OCI-LY3 (cell line): ENCODE measurements around the gene MAP6.

Experiments used
- H2AFZ ChIP-seq: fragments of 200-600, 300-600 bp; shearing (Covaris generic); 2 replicates; pipeline ENCODE4 v1.6.0; 2014; ENCODE audit warnings: antibody characterized with exemption, low read depth, low read length
- H3K27ac ChIP-seq: fragments of 200-600, 300-600 bp; sonication (generic); 2 replicates; pipeline ENCODE4 v1.5.1; 2014; ENCODE audit warnings: mild to moderate bottlenecking, low read length, moderate library complexity, mixed read lengths
- H3K27me3 ChIP-seq: fragments of 200-600, 300-600 bp; sonication (generic); 2 replicates; pipeline ENCODE4 v1.6.1; 2014; ENCODE audit warnings: low read depth, low read length, mixed read lengths
- H3K36me3 ChIP-seq: fragments of 200-600, 300-600 bp; sonication (generic); replicated peaks from 2 replicates; pipeline ENCODE3; 2014; ENCODE audit warnings: low read depth, low read length, mixed read lengths
- H3K4me1 ChIP-seq: fragments of 300-600, 200-600 bp; sonication (generic); 2 replicates; pipeline ENCODE4 v1.6.1; 2014; ENCODE audit warnings: low read length, mixed read lengths
- H3K4me2 ChIP-seq: fragments of 200-600, 300-600 bp; sonication (generic); 2 replicates; pipeline ENCODE4 v1.6.1; 2014; ENCODE audit warnings: low read length, mixed read lengths
- H3K4me3 ChIP-seq: fragments of 300-600, 200-600 bp; sonication (generic); 2 replicates; pipeline ENCODE4 v1.5.1; 2014; ENCODE audit warnings: antibody characterized with exemption, mild to moderate bottlenecking, low read length, moderate library complexity
- H3K79me2 ChIP-seq: fragments of 300-600, 200-600 bp; shearing (Covaris generic); 2 replicates; pipeline ENCODE4 v1.6.1; 2014; ENCODE audit warnings: mild to moderate bottlenecking, low read length, mixed read lengths
- H3K9ac ChIP-seq: fragments of 300-600, 200-600 bp; shearing (Covaris generic); 2 replicates; pipeline ENCODE4 v1.6.0; 2014; ENCODE audit warnings: mild to moderate bottlenecking, low read length, moderate library complexity
- H3K9me3 ChIP-seq: fragments of 200-600, 300-600 bp; shearing (Covaris generic); 2 replicates; pipeline ENCODE4 v1.6.1; 2014; ENCODE audit warnings: low read length, mixed read lengths; ENCODE audit not compliant: insufficient read depth
- H4K20me1 ChIP-seq: fragments of 200-600, 300-600 bp; sonication (generic); 2 replicates; pipeline ENCODE4 v1.6.1; 2016; ENCODE audit warnings: low read length, mixed read lengths; ENCODE audit not compliant: insufficient read depth
- CTCF ChIP-seq: fragments of 200-600, 300-600 bp; sonication (generic); IDR thresholded peaks from 2 replicates; pipeline ENCODE4 v1.5.1; 2014; ENCODE audit warnings: antibody characterized with exemption, low read length, low read depth
- EZH2phosphoT487 ChIP-seq: fragments of 200-600 bp; shearing (Covaris generic); IDR thresholded peaks from 2 replicates; pipeline ENCODE4 v1.6.1; 2018; ENCODE audit warnings: antibody characterized with exemption, mixed run types, low read depth

The MAP6 gene

GRCh38 chr11:75591371-75591770 is 77.5 kb downstream of the MAP6 start:
- H3K9me3 ChIP-seq, result no peaks in the 10 kb centered on the region
- peaks cover 12% of the 10 kb centered on the region for H3K27me3 ChIP-seq
- no peaks in the 10 kb centered on the region for H3K79me2 ChIP-seq
- H2AFZ ChIP-seq, result no peak overlapping the region
- no peaks in the 10 kb centered on the region for H3K36me3 ChIP-seq
- H3K9ac ChIP-seq, result no peak overlapping the region
- H3K27ac ChIP-seq, result no peak overlapping the region
- H3K4me2 ChIP-seq, result no peak overlapping the region
- no peaks in the 10 kb centered on the region for H4K20me1 ChIP-seq
- TF ChIP-seq CTCF (no peak), EZH2phosphoT487 (no peak)
- no peak overlapping the region for H3K4me3 ChIP-seq
- peaks cover 14% of the 10 kb centered on the region for H3K4me1 ChIP-seq

GRCh38 chr11:75589933-75590332 is 78.9 kb downstream of the MAP6 start:
- Histone ChIP-seq H4K20me1 (no peaks in the 10 kb centered on the region), H3K27me3 (peaks cover 12% of the 10 kb centered on the region), H3K27ac (no peak overlapping the region), H3K4me3 (no peak overlapping the region), H3K9me3 (no peaks in the 10 kb centered on the region), H3K36me3 (no peaks in the 10 kb centered on the region), H3K9ac (no peak overlapping the region), H3K4me2 (no peak overlapping the region), H2AFZ (no peak overlapping the region), H3K79me2 (no peaks in the 10 kb centered on the region), H3K4me1 (peaks cover 2% of the 10 kb centered on the region; the same call in 1 of the 2 replicates)
- TF ChIP-seq CTCF (no peak), EZH2phosphoT487 (no peak)

- H3K36me3 ChIP-seq, result no peaks in the 10 kb centered on the region
- no peak overlapping the region for H3K4me3 ChIP-seq
- H3K79me2 ChIP-seq, result no peaks in the 10 kb centered on the region
- no peaks in the 10 kb centered on the region for H3K4me1 ChIP-seq
- no peaks in the 10 kb centered on the region for H4K20me1 ChIP-seq
- no peak overlapping the region for H2AFZ ChIP-seq
- H3K9me3 ChIP-seq, result no peaks in the 10 kb centered on the region
- H3K27me3 ChIP-seq, result peaks cover 12% of the 10 kb centered on the region
- no peak for TF ChIP-seq CTCF
- TF ChIP-seq EZH2phosphoT487, result no peak
- H3K9ac ChIP-seq, result no peak overlapping the region
- H3K4me2 ChIP-seq, result no peak overlapping the region
- H3K27ac ChIP-seq, result no peak overlapping the region
Observed at GRCh38 chr11:75589051-75589450, 79.8 kb downstream of the MAP6 start.

GRCh38 chr11:75588051-75588481 is 80.8 kb downstream of the MAP6 start:
- Histone ChIP-seq H3K36me3 (no peaks in the 10 kb centered on the region), H3K9me3 (no peaks in the 10 kb centered on the region), H3K27ac (no peak overlapping the region), H3K27me3 (peaks cover 8% of the 10 kb centered on the region), H3K4me2 (no peak overlapping the region), H3K9ac (no peak overlapping the region), H3K4me1 (no peaks in the 10 kb centered on the region), H4K20me1 (no peaks in the 10 kb centered on the region), H2AFZ (no peak overlapping the region), H3K79me2 (no peaks in the 10 kb centered on the region), H3K4me3 (no peak overlapping the region)
- TF ChIP-seq CTCF (no peak), EZH2phosphoT487 (no peak)
